ENCODE measurements around the gene WHAMM.

The WHAMM gene

DNA sequence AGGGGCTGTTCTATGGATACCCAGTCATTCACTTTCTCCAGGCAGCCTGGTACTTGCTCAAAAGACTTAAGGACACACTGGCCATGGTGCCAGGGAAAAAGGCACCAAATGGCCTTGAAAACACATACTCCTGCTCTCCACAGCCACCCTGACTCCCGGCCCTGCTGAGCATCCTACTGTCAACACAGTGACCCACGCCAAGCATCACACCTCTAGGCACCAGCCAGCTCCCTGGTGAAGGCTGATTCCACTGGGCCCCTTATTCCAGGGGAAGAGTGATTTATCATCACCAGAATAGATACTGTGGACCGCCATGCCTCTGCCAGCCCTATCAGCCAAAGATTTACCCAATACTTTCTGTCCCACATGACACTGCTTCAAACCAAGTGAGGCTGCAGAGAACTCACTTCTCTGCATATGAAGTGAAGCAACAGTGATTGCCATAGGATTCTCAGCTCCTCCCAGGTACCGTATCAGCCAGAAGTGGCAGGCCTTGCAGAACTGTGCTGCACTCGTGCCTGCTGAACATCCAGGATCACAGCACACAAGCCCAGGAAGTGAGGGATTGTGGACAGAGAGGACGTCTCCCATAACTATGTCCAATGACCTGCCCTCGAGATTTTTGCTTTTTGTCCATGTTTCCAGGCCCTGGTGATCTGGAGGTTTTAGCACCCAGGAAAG, 63.7 kb downstream of the WHAMM start:
- DNase-seq (ENCODE audit: extremely low read depth, low read depth): no peak
- TF ChIP-seq, protein P1, sequence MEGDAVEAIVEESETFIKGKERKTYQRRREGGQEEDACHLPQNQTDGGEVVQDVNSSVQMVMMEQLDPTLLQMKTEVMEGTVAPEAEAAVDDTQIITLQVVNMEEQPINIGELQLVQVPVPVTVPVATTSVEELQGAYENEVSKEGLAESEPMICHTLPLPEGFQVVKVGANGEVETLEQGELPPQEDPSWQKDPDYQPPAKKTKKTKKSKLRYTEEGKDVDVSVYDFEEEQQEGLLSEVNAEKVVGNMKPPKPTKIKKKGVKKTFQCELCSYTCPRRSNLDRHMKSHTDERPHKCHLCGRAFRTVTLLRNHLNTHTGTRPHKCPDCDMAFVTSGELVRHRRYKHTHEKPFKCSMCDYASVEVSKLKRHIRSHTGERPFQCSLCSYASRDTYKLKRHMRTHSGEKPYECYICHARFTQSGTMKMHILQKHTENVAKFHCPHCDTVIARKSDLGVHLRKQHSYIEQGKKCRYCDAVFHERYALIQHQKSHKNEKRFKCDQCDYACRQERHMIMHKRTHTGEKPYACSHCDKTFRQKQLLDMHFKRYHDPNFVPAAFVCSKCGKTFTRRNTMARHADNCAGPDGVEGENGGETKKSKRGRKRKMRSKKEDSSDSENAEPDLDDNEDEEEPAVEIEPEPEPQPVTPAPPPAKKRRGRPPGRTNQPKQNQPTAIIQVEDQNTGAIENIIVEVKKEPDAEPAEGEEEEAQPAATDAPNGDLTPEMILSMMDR (IDR thresholded peaks at IDR 0.05; ENCODE audit: low read depth, low read length): no peak

DNA sequence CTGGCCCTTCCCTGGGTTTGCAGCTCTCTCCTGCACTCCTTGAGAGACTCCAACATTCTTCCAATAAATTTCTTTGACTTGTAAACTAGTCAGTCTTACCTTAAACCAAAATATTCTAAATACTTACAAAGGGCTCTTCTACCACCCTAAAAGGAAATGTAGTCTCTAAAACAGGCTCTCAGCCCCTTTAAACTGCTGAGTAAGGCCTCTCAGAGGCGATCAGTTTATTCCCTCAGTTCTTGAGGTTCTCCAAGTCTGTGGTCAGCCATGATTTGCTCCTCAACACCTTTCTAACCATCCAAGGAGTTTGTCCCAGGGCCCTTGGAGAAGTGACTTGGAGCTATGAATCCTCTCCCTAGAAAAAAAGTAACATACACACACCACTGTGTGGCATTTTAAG, 64.8 kb downstream of the WHAMM start:
- TF ChIP-seq, protein P1 (IDR thresholded peaks at IDR 0.05; ENCODE audit: low read depth, low read length): no peak
- no peak for DNase-seq (ENCODE audit: extremely low read depth, low read depth)

DNA sequence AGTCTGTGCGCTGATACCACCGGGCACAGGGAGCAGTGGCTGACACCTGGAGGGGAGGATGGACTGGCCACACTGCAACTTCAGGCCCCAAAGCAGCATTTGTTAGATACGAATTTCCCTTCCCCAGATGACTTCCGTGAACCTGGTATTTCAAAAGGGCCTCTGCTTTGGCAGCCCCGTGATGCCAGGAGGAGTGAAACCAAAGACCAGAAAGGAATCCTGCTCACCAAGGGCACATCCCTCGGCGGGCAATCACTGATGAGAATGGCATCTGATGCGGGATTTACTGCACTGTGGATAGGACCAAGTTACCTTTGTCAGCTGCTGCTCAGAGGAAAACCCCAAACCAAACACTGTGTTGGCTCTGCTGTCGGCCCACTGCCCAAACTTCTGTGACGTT, 65.5 kb downstream of the WHAMM start:
- no peak for DNase-seq (ENCODE audit: extremely low read depth, low read depth)
- TF ChIP-seq, protein P1 (IDR thresholded peaks at IDR 0.05; ENCODE audit: low read depth, low read length): no peak

DNA sequence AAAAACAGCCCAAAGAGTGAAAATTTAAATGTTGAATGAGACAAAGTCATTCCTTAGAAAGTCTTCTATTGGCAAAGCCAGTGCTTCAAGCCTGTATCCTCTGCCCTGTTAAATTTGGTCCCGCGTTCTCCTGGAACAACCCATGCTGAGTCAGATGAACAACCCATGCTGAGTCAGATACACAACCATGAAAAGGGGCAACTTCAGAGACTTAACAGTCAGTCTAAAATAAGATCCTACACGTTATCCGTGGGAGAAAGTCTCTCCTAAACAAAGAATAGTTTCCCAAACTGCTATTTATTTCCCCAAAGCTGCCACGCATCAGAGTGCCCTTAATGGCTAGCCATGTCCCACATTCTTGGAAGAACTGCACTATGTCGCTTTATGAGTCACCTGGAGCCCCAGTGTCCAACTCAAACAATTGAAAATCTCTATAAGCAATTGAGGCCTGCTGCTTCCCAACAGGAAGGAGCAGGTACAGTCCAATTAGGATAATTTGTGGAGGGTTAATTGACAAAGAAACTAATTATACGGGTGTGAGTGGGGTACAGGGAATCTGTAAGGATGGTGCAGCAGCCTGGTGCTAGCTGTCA, 66.1 kb downstream of the WHAMM start:
- TF ChIP-seq, protein P1 (IDR thresholded peaks at IDR 0.05; ENCODE audit: low read depth, low read length): no peak
- no peak for DNase-seq (ENCODE audit: extremely low read depth, low read depth)

DNA sequence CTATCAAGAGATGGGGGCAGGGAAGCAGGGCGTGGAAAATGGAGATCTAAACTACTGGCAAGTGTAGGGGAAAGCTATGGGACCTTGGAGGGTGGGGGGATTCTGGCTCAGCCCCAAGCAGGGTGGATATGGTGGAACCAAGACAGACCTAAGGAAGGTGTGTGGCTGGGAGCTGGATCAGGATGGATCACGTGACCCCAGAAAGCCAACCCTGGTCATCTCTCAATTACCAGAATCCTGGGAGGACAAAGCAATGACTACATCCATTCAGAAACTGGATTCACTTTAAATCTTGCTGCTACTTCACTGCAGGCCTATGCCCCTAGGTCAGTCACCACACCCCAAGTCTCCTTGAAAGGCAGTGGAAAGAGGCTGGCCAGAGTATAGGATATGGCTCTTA, 68.4 kb downstream of the WHAMM start:
- TF ChIP-seq, protein P1 (IDR thresholded peaks at IDR 0.05; ENCODE audit: low read depth, low read length): no peak
- no peak for DNase-seq (ENCODE audit: extremely low read depth, low read depth)

DNA sequence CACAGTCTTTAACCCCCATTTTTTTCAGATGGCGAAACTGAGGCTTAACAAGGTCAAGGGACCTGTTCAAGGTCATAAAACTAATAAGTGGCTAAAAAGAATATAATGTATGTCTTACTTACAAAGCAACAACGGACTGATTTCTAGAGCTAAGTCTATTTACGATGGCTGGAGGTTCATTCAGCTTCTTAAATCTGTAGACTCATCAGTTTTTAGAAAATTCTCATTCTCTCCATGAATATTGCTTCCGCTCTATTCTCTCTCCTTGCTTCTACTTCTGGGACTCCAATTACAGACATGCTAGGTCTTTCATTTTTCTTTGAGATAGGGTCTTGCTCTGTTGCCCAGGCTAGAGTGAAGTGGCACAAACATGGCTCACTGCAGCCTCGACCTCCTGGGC, 68.9 kb downstream of the WHAMM start:
- DNase-seq (ENCODE audit: extremely low read depth, low read depth): no peak
- TF ChIP-seq, protein P1 (IDR thresholded peaks at IDR 0.05; ENCODE audit: low read depth, low read length): no peak

DNA sequence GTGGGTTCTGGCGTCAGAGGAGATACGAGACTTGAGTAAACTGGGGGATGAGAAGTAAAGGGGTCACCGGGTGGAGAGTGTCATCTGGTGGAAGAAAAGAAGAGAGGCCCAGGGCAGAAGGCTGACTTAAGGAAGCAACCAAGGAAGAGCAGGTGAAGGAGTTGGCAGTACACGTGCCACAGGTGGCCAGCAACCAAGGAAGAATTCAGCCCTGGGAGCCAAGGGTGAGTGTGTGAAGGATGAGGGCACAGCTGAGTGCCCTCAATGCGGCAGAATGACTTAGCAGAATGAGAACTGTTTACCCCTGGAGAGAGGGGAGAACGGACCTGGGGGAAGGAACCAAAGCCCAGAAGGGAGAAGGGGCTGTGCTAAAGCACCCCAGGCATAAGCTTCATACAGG, 71.3 kb downstream of the WHAMM start:
- no peak for DNase-seq (ENCODE audit: extremely low read depth, low read depth)
- TF ChIP-seq, protein P1 (IDR thresholded peaks at IDR 0.05; ENCODE audit: low read depth, low read length): no peak

Measured in AG09319 (cell line).